Lung (tissue), 12 donors: ENCODE measurements around the gene KBTBD12. TPM values are rescaled to one million over a fixed set of nuclear protein-coding genes. Genes with fewer than 3 reads are reported as not detected.

ENCODE experiments used
- ATAC-seq: fragments of 200-7000 bp; cut with Tn5 transposase; one replicate; pipeline ENCODE4 v1.9.1; 2020; ENCODE audit warnings: moderate number of reproducible peaks; ENCODE audit not compliant: insufficient read depth, low FRiP score
- DNase-seq, 3 donors: peaks; one replicate each; pipeline ENCODE4 v3.0.0-alpha.2; 2013 to 2017
- H3K27ac ChIP-seq, 2 donors: one replicate each; pipeline ENCODE4 v1.5.1; 2013; ENCODE audit warnings: mild to moderate bottlenecking in 2 of 2, moderate library complexity in 2 of 2, control low read depth in 1 of 2, inconsistent platforms in 1 of 2, low read depth in 1 of 2, low read length in 1 of 2
- H3K27me3 ChIP-seq, 3 donors: one replicate each; pipeline ENCODE4 v1.5.1; 2013; ENCODE audit warnings: low read length in 2 of 3; ENCODE audit not compliant: control insufficient read depth in 3 of 3, insufficient read depth in 3 of 3
- H3K36me3 ChIP-seq, 4 donors: one replicate each; pipeline ENCODE4 v1.5.1; 2013; ENCODE audit warnings: low read length in 4 of 4, mild to moderate bottlenecking in 1 of 4, moderate library complexity in 1 of 4; ENCODE audit not compliant: control insufficient read depth in 4 of 4, insufficient read depth in 4 of 4
- H3K4me1 ChIP-seq, 5 donors: one replicate each; pipeline ENCODE4 v1.5.1; 2013; ENCODE audit warnings: low read length in 5 of 5, mild to moderate bottlenecking in 2 of 5, moderate library complexity in 1 of 5; ENCODE audit not compliant: control insufficient read depth in 5 of 5, insufficient read depth in 5 of 5
- H3K4me3 ChIP-seq: one replicate; pipeline ENCODE4 v1.5.1; 2013; ENCODE audit warnings: mild to moderate bottlenecking, control low read depth, moderate library complexity
- H3K9ac ChIP-seq, 2 donors: one replicate each; pipeline ENCODE4 v1.5.1; 2013; ENCODE audit warnings: low read length in 2 of 2, control low read depth in 1 of 2; ENCODE audit not compliant: insufficient read depth in 1 of 2
- H3K9me3 ChIP-seq, 4 donors: one replicate each; pipeline ENCODE4 v1.5.1; 2013; ENCODE audit warnings: low read length in 3 of 4, mild to moderate bottlenecking in 1 of 4, moderate library complexity in 1 of 4; ENCODE audit not compliant: control insufficient read depth in 4 of 4, insufficient read depth in 3 of 4
- CTCF ChIP-seq: IDR thresholded peaks from 2 replicates; pipeline ENCODE4 v1.5.1; 2012; ENCODE audit warnings: mild to moderate bottlenecking; ENCODE audit errors: control extremely low read depth, extremely low read depth
- WGBS, 2 donors: extraction: QIAGEN DNeasy Blood & Tissue Kit; methylation state at CpG; one replicate each; pipeline ENCODE4 v1.1.7; 2013; 5-methylcytosine and 5-hydroxymethylcytosine counted together
- polyA plus RNA-seq, 2 donors: library from polyadenylated mRNA; stranded (reverse); fragments of 200-250 nt; gene quantifications; one replicate each; pipeline ENCODE4 v1.2.1, GENCODE V29; 2013
- total RNA-seq, 2 donors: library from RNA; depleted of rRNA in 1 of 2; stranded (reverse); fragments of >200 nt in 1 of 2; gene quantifications; one replicate each; pipeline ENCODE4 v1.2.1, GENCODE V29; 2014 to 2021
- donor health status: control.
- donor health status: control.
- donor health status: Bipolar disorder and iron deficiency.
- donor health status: healthy.
- donor health status: DM: yes; HTN: yes; CAD: no.

Gene KBTBD12
- total and polyA plus RNA-seq, 4 donors, result 0.29 to 3.1 (median 0.62) TPM

GRCh38 chr3:128011140-128011539 is 96.1 kb downstream of the KBTBD12 start:
- peaks cover 0 to 6% (median 0%) of the 10 kb centered on the region in 3 donors for H3K27me3 ChIP-seq
- H3K4me1 ChIP-seq, result peaks cover 0 to 6% (median 1%) of the 10 kb centered on the region in 5 donors
- no peak overlapping the region for H3K27ac ChIP-seq
- H3K36me3 ChIP-seq, result no peaks in the 10 kb centered on the region
- peak overlapping the region in 1 of 2 donors; percentile 55 for H3K9ac ChIP-seq
- peak; percentile 85 for ATAC-seq
- peak; percentile 66 to 83 (median 81) for DNase-seq
- peaks cover 0 to 3% (median 0%) of the 10 kb centered on the region in 4 donors for H3K9me3 ChIP-seq
- WGBS, 2 donors, result 9 to 12% methylated on average over 12 of the region's 12 CpGs
- no peak for TF ChIP-seq CTCF
- no peak overlapping the region for H3K4me3 ChIP-seq

GRCh38 chr3:128012050-128012449 is 97.0 kb downstream of the KBTBD12 start:
- no peak for DNase-seq
- Histone ChIP-seq H3K9me3 (no peaks in the 10 kb centered on the region), H3K27ac (no peak overlapping the region), H3K9ac (no peak overlapping the region), H3K27me3 (no peaks in the 10 kb centered on the region), H3K4me3 (no peak overlapping the region), H3K4me1 (peaks cover 0 to 5% (median 1%) of the 10 kb centered on the region in 5 donors), H3K36me3 (no peaks in the 10 kb centered on the region)
- WGBS, 2 donors, result 92 to 94% methylated on average over 14 of the region's 14 CpGs
- no peak for ATAC-seq
- TF ChIP-seq CTCF, result no peak

- 95 to 100% methylated on average over 3 of the region's 3 CpGs for WGBS, 2 donors
- H3K27ac ChIP-seq, result no peak overlapping the region
Measured at GRCh38 chr3:128014548-128014947, 99.5 kb downstream of the KBTBD12 start.

More at GRCh38 chr3:128014548-128014947, 99.5 kb downstream of the KBTBD12 start:
- Histone ChIP-seq H3K36me3 (no peaks in the 10 kb centered on the region), H3K9ac (no peak overlapping the region), H3K27me3 (no peaks in the 10 kb centered on the region), H3K9me3 (no peaks in the 10 kb centered on the region), H3K4me1 (peaks cover 0 to 5% (median 1%) of the 10 kb centered on the region in 5 donors), H3K4me3 (no peak overlapping the region)
- DNase-seq (no peak), ATAC-seq (no peak)
- no peak for TF ChIP-seq CTCF
